ENCODE data around the gene TEX261.

TEX261 gene

DNA sequence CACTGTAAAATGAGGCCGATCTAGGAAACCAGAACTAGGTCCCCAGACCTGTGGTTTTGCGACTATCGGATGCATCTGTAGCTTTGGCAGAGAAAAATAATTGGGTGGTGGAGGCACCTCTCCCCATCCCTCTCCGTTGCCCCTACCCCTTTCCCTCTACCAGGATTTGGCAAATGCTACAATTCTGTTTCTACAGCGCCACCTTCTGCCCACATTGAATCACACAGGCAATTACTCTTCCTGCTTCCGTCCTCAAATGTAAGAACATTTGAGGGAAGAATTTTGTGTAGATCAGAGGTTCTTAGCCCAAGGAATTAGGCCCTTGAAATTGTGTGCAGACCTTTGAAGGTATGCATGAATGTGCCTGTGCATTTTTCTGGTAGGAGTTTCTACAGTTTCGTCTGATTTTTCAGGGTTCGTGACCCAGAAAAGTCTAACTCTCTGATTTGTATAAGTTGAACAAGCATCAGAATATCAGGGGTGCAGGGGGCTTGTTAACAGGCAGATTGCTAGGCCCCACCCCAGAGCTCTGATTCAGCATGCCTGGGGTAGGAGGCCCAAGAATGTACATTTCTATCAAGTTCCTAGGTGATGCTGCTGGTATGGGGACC is 47.7 kb downstream of the TEX261 start:
- Histone ChIP-seq H3K27ac (ENCODE audit: low read depth, low read length) (no peak overlapping the region), H3K9ac (ENCODE audit: low read length) (no peak overlapping the region)

DNA sequence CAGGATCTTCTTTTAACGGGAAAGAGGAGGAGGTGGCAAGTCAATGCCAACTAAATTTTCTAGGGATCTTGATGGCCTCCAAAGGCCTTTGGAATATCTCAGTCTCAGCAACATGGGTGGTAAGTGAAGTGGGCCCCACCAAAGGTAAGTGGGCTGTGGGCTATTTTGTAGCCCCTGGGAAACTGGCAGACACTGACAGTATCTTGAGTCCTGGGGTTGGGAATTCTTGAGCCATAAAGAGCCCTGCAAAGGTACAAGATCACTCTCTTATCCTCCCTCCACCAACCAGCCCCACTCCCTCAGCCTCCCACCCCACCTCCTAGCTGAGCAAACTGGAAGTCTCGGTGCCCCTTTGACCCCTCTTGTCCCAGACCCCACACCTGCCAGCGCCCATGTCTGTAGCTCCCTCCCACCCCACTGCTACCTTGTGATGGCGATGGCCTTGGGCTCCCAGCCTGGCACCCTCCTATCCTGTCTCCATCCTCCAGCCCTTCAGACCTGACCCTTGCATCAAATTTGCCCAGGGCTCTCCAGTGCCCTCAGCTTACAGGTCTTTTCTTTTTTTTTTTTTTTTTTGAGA is 50.5 kb downstream of the TEX261 start:
- Histone ChIP-seq H3K4me3 (ENCODE audit: low read depth in 1 of 2, low read length in 2 of 2) (no peak overlapping the region), H3K9ac (ENCODE audit: low read length) (no peak overlapping the region), H3K27ac (ENCODE audit: low read depth, low read length) (no peak overlapping the region), H3K36me3 (ENCODE audit: insufficient read depth, low read length) (no peaks in the 10 kb centered on the region), H3K9me3 (ENCODE audit: low read length) (no peaks in the 10 kb centered on the region), H3K4me1 (ENCODE audit: insufficient read depth, low read length) (peaks cover 6% of the 10 kb centered on the region), H3K27me3 (ENCODE audit: control insufficient read depth in 1 of 2, insufficient read depth in 2 of 2, low read length in 2 of 2) (peaks cover 0 to 12% of the 10 kb centered on the region in 2 donors)

More for the DNA sequence above, 47.7 kb downstream of the TEX261 start:
- peaks cover 6% of the 10 kb centered on the region for H3K4me1 ChIP-seq (ENCODE audit: insufficient read depth, low read length)
- H3K36me3 ChIP-seq (ENCODE audit: insufficient read depth, low read length): no peaks in the 10 kb centered on the region
- no peak overlapping the region for H3K4me3 ChIP-seq (ENCODE audit: low read depth in 1 of 2, low read length in 2 of 2)
- H3K27me3 ChIP-seq (ENCODE audit: control insufficient read depth in 1 of 2, insufficient read depth in 2 of 2, low read length in 2 of 2): peaks cover 0 to 11% of the 10 kb centered on the region in 2 donors
- no peaks in the 10 kb centered on the region for H3K9me3 ChIP-seq (ENCODE audit: low read length)

DNA sequence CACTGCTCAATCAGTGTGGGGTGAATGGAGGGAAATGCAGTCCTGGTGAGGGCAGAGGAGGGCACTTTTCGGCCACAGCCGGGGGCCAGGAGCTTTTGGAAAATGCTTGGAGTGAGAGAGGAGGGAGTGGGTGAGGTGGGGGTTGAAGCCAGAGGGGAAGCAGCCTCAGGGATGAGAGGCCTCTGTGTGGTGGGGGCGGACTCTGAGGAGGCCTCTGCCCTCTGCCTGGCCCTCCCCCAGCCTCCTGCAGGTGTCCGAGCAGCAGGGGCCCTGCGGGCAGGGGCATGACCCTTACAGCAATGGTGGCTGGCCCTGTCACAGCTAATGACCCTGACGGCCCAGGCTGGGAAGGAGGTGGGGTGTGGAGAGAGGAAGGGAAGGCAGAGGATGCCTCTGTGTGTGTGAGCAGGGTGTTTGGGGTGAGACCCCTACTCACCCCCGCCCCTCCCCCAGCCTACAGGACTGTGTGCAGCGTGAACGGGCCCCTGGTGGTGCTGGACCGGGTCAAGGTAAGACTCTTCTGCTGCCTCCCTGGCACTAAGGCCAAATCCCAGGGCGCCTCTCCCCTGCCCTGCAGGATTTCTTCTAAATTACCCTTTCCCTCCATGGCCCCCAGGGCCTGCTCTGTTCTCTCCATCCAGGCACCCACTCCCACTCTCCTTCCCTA is 51.3 kb downstream of the TEX261 start:
- Histone ChIP-seq H3K36me3 (ENCODE audit: insufficient read depth, low read length) (no peaks in the 10 kb centered on the region), H3K4me3 (ENCODE audit: low read depth in 1 of 2, low read length in 2 of 2) (no peak overlapping the region), H3K27ac (ENCODE audit: low read depth, low read length) (no peak overlapping the region), H3K9ac (ENCODE audit: low read length) (no peak overlapping the region), H3K27me3 (ENCODE audit: control insufficient read depth in 1 of 2, insufficient read depth in 2 of 2, low read length in 2 of 2) (peaks cover 0 to 20% of the 10 kb centered on the region in 2 donors), H3K9me3 (ENCODE audit: low read length) (no peaks in the 10 kb centered on the region), H3K4me1 (ENCODE audit: insufficient read depth, low read length) (peaks cover 5% of the 10 kb centered on the region)

DNA sequence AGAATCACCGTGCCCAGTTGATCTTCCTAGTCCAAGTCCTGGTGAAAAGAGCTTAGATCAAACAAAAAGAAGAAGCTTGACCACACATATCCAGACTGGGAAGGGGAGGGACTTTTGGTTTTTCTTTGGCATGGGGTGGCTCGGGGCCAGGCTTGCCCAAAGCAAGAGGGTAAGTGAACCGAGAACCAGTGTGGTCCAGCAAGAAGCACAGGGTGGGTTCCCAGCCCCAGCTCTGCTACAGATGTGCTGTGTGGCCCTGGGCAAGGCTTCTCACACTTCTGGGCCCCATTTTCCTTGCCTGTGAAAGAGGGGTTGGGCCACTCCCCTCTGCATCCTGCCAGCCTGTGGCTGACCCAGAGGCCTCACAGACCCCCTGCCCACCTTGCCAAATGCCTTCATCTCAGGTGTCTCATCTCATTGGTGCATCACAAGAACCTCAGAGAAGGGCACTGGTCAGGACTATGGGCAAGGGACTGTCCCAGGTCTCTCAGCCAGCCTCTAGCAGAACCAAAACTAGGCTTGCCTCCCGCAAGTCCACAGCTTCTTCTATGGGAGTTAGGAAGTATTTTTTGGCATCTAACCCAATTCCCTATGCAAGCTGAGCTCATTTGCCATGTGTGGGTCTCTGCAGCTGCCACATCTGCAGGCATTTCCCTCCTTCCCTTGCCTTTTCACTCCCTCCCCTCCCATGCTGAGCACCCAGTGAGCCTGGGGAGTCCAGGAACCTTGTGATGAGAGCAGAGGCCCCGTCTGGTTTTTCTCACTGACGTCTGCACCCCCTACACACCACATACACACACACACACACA is 52.1 kb downstream of the TEX261 start:
- H3K27me3 ChIP-seq (ENCODE audit: control insufficient read depth in 1 of 2, insufficient read depth in 2 of 2, low read length in 2 of 2): peaks cover 0 to 23% of the 10 kb centered on the region in 2 donors
- H3K4me1 ChIP-seq (ENCODE audit: insufficient read depth, low read length): no peaks in the 10 kb centered on the region
- H3K36me3 ChIP-seq (ENCODE audit: insufficient read depth, low read length): no peaks in the 10 kb centered on the region
- no peaks in the 10 kb centered on the region for H3K9me3 ChIP-seq (ENCODE audit: low read length)
- no peak overlapping the region for H3K9ac ChIP-seq (ENCODE audit: low read length)
- no peak overlapping the region for H3K4me3 ChIP-seq (ENCODE audit: low read depth in 1 of 2, low read length in 2 of 2)
- no peak overlapping the region for H3K27ac ChIP-seq (ENCODE audit: low read depth, low read length)

DNA sequence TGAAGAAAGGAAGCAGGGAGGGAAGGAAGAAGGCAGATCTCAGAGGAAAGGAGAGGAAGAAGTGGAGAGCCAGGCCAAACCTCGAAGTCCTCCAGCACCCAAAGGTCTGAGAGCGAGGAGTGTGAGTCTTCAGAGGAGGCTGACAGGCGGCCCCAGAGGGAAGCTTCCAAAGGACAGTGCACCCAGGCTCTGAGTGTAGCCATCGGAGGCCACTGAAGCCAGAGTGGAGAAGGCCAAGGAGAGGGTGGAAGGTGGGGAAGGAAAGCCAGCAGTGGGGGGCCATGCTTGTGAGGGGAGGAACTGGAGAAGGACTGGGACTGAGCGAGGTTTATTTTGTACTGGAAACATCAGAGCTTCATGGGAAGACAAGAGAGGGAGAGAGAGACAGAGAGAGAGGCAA is 53.0 kb downstream of the TEX261 start:
- Histone ChIP-seq H3K4me1 (ENCODE audit: insufficient read depth, low read length) (no peaks in the 10 kb centered on the region), H3K4me3 (ENCODE audit: low read depth in 1 of 2, low read length in 2 of 2) (no peak overlapping the region), H3K27ac (ENCODE audit: low read depth, low read length) (no peak overlapping the region), H3K9me3 (ENCODE audit: low read length) (no peaks in the 10 kb centered on the region), H3K27me3 (ENCODE audit: control insufficient read depth in 1 of 2, insufficient read depth in 2 of 2, low read length in 2 of 2) (peaks cover 0 to 16% of the 10 kb centered on the region in 2 donors), H3K9ac (ENCODE audit: low read length) (no peak overlapping the region), H3K36me3 (ENCODE audit: insufficient read depth, low read length) (no peaks in the 10 kb centered on the region)

DNA sequence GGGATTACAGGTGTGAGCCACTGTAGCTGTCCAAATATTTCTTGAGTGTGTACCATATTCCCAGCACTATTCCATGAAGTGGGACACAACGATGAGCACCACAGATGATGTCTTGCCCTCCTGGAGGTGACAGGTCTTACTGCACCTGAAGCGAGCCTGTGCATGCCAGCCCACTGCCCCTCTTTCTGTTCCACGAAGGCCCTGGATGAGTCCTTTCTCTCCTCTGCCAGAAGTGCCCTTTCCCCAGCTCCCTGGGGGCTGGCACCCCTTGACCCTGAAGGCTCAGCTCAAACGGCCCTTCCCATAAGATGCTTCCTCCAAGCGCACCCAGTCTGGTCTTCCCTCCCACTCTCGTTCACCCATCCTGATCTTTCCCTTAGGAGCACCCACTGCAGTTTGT is 53.5 kb downstream of the TEX261 start:
- peaks cover 0 to 16% of the 10 kb centered on the region in 2 donors for H3K27me3 ChIP-seq (ENCODE audit: control insufficient read depth in 1 of 2, insufficient read depth in 2 of 2, low read length in 2 of 2)
- no peak overlapping the region for H3K9ac ChIP-seq (ENCODE audit: low read length)
- no peaks in the 10 kb centered on the region for H3K4me1 ChIP-seq (ENCODE audit: insufficient read depth, low read length)
- no peak overlapping the region for H3K4me3 ChIP-seq (ENCODE audit: low read depth in 1 of 2, low read length in 2 of 2)
- H3K9me3 ChIP-seq (ENCODE audit: low read length): no peaks in the 10 kb centered on the region
- H3K27ac ChIP-seq (ENCODE audit: low read depth, low read length): no peak overlapping the region
- no peaks in the 10 kb centered on the region for H3K36me3 ChIP-seq (ENCODE audit: insufficient read depth, low read length)

DNA sequence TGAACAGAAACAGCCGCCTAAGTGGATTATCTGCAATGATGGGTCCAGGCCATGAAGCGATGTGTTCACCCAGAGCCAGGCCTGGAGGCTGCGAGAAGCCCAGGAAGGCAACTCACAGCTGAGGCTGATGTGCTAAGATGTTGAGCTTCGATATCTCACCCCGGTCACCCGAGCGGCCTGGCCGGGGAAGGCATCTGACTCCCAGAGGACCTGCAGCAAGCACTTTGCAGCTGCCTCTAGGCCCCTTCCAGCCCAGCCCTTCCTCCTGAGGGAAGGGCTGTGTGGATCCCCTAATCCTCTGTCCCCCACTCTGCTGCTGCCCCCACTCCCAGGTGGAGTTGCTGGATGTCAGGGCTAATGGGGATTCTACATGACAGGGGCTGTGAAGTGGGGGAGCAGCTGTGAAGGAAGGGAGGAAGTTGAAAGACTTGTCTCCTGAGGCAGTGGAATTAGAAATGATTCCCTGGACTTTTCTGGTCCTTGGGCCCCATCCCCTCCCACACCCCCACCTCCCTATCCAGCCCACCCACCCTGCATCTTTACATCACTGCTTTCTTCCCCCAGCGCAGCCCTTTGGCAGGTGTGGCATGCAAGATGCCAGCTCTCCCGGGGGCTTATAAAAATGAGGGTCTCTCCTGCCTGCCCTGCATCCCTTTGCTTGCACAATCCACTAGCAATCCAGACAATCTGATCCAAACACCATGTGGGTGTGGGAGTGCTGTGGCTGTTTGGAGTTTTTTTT is 54.7 kb downstream of the TEX261 start:
- no peak overlapping the region for H3K4me3 ChIP-seq (ENCODE audit: low read depth in 1 of 2, low read length in 2 of 2)
- peaks cover 0 to 16% of the 10 kb centered on the region in 2 donors for H3K27me3 ChIP-seq (ENCODE audit: control insufficient read depth in 1 of 2, insufficient read depth in 2 of 2, low read length in 2 of 2)
- H3K27ac ChIP-seq (ENCODE audit: low read depth, low read length): no peak overlapping the region
- H3K4me1 ChIP-seq (ENCODE audit: insufficient read depth, low read length): no peaks in the 10 kb centered on the region
- H3K36me3 ChIP-seq (ENCODE audit: insufficient read depth, low read length): no peaks in the 10 kb centered on the region
- H3K9me3 ChIP-seq (ENCODE audit: low read length): no peaks in the 10 kb centered on the region
- no peak overlapping the region for H3K9ac ChIP-seq (ENCODE audit: low read length)

DNA sequence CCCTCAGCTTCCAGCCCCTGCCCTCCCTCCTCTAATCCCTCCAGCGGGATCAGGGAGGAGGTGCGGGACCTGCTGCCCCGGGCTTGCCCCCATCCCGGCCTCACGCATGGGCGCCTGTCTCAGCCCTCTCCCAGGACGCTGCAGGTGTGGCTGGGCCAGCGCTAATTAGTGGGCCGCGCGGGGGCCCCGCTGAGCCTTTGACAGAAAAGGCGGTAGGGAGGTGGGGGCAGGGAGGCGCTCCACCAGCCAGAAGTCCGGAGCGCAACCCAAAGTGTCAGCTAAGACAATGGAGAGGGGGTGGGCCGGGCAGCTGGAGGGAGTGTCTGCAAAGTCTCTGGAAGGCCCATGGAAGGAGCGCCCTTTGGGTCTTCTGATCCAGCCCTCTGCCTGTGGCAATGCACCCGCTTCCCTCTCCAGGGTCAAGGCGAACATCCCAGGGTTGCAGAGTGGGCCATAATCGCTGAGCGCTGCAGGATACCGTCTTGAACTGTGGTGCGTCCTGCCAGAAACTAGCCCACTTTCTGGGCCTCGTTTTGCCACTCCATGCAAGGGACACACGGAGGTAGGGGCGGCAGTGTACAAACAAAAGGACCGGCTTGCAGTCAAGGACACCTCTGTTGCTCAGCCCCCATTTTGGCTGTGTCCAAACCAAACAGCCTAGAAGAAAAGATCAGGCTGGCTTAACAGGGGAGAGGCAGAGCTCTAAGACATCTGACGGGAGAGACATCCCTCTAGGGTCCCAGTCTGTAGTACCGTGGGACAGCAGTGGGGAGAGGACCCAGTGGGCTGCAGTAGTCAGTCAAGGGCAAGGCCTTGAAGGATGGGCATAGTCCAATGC is 55.5 kb downstream of the TEX261 start:
- Histone ChIP-seq H3K27me3 (ENCODE audit: control insufficient read depth in 1 of 2, insufficient read depth in 2 of 2, low read length in 2 of 2) (peaks cover 0 to 16% of the 10 kb centered on the region in 2 donors), H3K9ac (ENCODE audit: low read length) (no peak overlapping the region), H3K36me3 (ENCODE audit: insufficient read depth, low read length) (no peaks in the 10 kb centered on the region), H3K4me1 (ENCODE audit: insufficient read depth, low read length) (no peaks in the 10 kb centered on the region), H3K4me3 (ENCODE audit: low read depth in 1 of 2, low read length in 2 of 2) (no peak overlapping the region), H3K27ac (ENCODE audit: low read depth, low read length) (no peak overlapping the region), H3K9me3 (ENCODE audit: low read length) (no peaks in the 10 kb centered on the region)

DNA sequence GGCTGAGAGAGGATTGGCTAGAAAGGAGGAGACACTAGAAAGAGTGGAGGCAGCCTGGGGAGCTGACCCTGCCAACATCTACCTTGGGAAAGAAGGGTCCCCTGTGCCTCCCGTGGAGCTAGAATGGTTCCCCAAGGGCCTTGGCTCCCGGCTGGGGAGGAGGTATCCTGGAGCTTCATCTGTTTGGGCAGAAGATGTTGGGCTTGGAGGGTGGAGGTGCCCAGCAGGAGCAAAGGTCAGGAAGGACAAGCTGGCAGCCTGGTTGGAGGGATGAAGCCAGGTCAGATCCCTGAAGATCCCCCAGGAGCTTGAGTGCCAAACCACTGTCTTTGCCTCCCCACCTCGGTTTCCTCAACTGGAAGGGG is 56.1 kb downstream of the TEX261 start:
- no peaks in the 10 kb centered on the region for H3K4me1 ChIP-seq (ENCODE audit: insufficient read depth, low read length)
- no peak overlapping the region for H3K27ac ChIP-seq (ENCODE audit: low read depth, low read length)
- no peak overlapping the region for H3K4me3 ChIP-seq (ENCODE audit: low read depth in 1 of 2, low read length in 2 of 2)
- no peaks in the 10 kb centered on the region for H3K9me3 ChIP-seq (ENCODE audit: low read length)
- H3K9ac ChIP-seq (ENCODE audit: low read length): no peak overlapping the region
- peaks cover 0 to 16% of the 10 kb centered on the region in 2 donors for H3K27me3 ChIP-seq (ENCODE audit: control insufficient read depth in 1 of 2, insufficient read depth in 2 of 2, low read length in 2 of 2)
- H3K36me3 ChIP-seq (ENCODE audit: insufficient read depth, low read length): no peaks in the 10 kb centered on the region

DNA sequence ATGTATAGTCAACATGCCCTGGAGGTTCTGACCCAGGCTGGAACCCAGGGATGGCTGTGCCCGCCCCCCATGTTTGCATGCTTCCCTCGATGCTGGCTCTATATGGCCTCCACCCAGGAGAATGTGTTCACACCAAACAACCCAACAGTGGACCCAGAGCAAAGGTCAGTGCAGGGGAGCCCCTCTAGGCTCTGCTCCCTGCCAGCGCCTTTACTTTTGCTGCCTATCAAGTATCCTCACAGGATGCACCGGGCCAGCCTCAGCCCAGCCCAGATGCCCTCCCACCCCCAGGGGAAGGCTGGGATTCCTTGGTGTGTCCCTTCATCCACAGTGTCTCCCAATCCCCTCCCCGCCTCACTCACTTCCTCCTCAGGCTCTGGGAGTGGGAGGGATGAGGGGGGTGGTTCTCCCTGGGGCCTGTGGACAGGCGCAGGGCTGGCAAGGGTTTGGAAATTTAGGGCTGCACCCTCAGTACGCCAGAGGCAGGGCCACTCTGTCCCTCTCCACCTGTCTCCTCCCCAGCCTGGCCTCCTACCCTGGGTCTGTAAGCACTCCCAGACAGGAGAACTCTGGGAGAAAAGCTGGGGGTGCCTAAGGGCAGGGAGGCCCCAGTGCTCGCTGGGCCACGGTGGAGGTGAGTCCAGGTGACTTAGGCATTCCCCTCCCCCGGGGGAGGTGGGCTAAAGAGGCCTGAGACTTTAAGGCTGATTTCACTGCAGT is 56.6 kb downstream of the TEX261 start:
- Histone ChIP-seq H3K27me3 (ENCODE audit: control insufficient read depth in 1 of 2, insufficient read depth in 2 of 2, low read length in 2 of 2) (peaks cover 0 to 16% of the 10 kb centered on the region in 2 donors), H3K4me1 (ENCODE audit: insufficient read depth, low read length) (no peaks in the 10 kb centered on the region), H3K9me3 (ENCODE audit: low read length) (no peaks in the 10 kb centered on the region), H3K4me3 (ENCODE audit: low read depth in 1 of 2, low read length in 2 of 2) (no peak overlapping the region), H3K9ac (ENCODE audit: low read length) (no peak overlapping the region), H3K27ac (ENCODE audit: low read depth, low read length) (no peak overlapping the region), H3K36me3 (ENCODE audit: insufficient read depth, low read length) (no peaks in the 10 kb centered on the region)

Data from muscle layer of colon (tissue), 2 donors.